WERI-Rb-1 (cell line): ENCODE measurements around the gene ITGAV.

Source experiments
- DNase-seq: peaks from one replicate; pipeline ENCODE4 v3.0.0-alpha.2; 2020
- H3K27ac ChIP-seq: fragments of 250-450 bp; sonication (Bioruptor Pico); 2 replicates; pipeline ENCODE4 v1.5.1; 2020; ENCODE audit warnings: mild to moderate bottlenecking, moderate library complexity
- H3K27me3 ChIP-seq: fragments of 250-450 bp; sonication (Bioruptor Pico); 2 replicates; pipeline ENCODE4 v1.5.1; 2021; ENCODE audit warnings: mild to moderate bottlenecking, low read depth, moderate library complexity; ENCODE audit not compliant: insufficient read depth, severe bottlenecking
- H3K36me3 ChIP-seq: fragments of 250-450 bp; sonication (Bioruptor Pico); 2 replicates; pipeline ENCODE4 v1.5.1; 2020; ENCODE audit warnings: mild to moderate bottlenecking, moderate library complexity
- H3K4me3 ChIP-seq: 2 replicates; pipeline ENCODE4 v1.5.1; 2011; ENCODE audit warnings: low read depth, mild to moderate bottlenecking, control low read depth, low read length
- H3K9me3 ChIP-seq: fragments of 250-450 bp; sonication (Bioruptor Pico); 2 replicates; pipeline ENCODE4 v1.5.1; 2021; ENCODE audit warnings: mild to moderate bottlenecking, moderate library complexity; ENCODE audit not compliant: severe bottlenecking
- CTCF ChIP-seq: IDR thresholded peaks from 2 replicates; pipeline ENCODE4 v1.5.1; 2011; ENCODE audit warnings: low read depth, mild to moderate bottlenecking, control low read depth, inconsistent platforms, low read length

The ITGAV gene

DNA sequence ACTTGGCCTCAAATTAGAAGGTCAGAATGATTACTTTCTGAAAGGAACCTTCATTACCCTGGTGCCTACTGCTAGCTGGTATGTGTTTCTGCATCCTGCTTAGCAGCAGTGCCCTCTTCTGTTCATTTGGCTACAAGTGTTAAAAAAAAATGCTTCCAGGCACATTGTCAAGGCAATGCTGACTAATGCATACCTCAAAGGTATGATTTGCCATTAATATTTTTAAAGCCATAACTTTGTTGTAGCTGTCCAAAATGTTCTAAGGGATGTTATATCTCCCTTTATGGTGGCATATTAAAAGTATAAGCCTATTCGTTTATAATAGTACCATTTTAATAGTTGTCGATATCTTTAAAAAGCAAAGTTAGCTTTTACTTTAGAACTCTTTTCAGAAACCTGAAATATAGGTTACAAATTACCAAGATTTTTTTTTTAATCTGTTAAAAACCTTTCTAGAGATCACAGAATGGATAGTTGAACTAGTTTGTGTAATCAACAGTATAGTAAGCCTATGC, 52.0 kb downstream of the ITGAV start:
- peaks cover 7% of the 10 kb centered on the region; the same call in 1 of the 2 replicates for H3K36me3 ChIP-seq
- no peaks in the 10 kb centered on the region for H3K27me3 ChIP-seq
- TF ChIP-seq CTCF = peak; percentile 69
- no peak overlapping the region for H3K27ac ChIP-seq
- H3K4me3 ChIP-seq = no peak overlapping the region
- no peaks in the 10 kb centered on the region for H3K9me3 ChIP-seq
- peak; percentile 32 for DNase-seq

DNA sequence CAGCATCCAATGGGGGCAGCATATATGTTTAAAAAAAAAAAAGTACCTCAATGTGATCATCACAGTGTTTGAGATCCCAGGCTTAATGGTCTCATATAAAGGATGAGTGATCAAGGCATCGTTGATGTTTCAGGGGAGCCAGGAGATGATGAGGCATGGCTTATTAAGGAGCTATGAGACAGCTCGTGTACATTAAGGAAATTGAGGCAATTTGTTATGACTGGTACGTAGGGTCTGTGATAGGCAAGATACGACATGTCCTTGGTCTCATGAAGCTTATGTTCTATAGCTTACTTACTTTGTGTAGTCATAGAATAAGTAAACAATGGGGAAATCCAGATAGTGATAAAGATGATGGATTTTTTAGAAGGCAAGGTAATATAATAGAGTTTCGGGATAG, 54.9 kb downstream of the ITGAV start:
- H3K4me3 ChIP-seq = no peak overlapping the region
- no peaks in the 10 kb centered on the region for H3K27me3 ChIP-seq
- H3K27ac ChIP-seq = no peak overlapping the region
- no peak for DNase-seq
- peaks cover 7% of the 10 kb centered on the region; the same call in 1 of the 2 replicates for H3K36me3 ChIP-seq
- H3K9me3 ChIP-seq = no peaks in the 10 kb centered on the region
- no peak for TF ChIP-seq CTCF

- H3K36me3 ChIP-seq = peaks cover 7% of the 10 kb centered on the region; the same call in 1 of the 2 replicates
- H3K27me3 ChIP-seq = no peaks in the 10 kb centered on the region
- no peak for DNase-seq
- no peak overlapping the region for H3K27ac ChIP-seq
- no peak overlapping the region for H3K4me3 ChIP-seq
- TF ChIP-seq CTCF = no peak
- no peaks in the 10 kb centered on the region for H3K9me3 ChIP-seq
Observed at GRCh38 chr2:186645999-186646398, 56.1 kb downstream of the ITGAV start.

DNA sequence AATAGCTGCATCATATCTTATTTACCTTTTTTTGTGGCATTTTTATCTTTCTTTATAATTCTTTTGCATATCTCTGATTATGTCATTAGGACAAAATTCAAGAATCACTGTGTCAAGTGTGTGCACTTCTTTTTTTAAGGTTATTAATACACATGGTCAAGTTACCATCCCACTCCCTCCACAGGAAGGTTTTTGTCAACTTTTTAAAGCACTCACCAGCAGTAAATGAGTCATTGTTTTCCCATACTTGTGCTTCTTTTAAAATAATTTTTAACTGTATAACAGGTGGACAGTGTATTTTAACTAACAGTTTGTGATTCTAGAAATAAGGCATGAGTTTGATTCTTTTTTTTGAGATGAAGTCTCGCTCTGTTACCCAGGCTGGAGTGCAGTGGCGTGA, 58.3 kb downstream of the ITGAV start:
- DNase-seq = no peak
- H3K27me3 ChIP-seq = no peaks in the 10 kb centered on the region
- no peak for TF ChIP-seq CTCF
- no peaks in the 10 kb centered on the region for H3K36me3 ChIP-seq
- no peak overlapping the region for H3K4me3 ChIP-seq
- no peak overlapping the region for H3K27ac ChIP-seq
- H3K9me3 ChIP-seq = no peaks in the 10 kb centered on the region

DNA sequence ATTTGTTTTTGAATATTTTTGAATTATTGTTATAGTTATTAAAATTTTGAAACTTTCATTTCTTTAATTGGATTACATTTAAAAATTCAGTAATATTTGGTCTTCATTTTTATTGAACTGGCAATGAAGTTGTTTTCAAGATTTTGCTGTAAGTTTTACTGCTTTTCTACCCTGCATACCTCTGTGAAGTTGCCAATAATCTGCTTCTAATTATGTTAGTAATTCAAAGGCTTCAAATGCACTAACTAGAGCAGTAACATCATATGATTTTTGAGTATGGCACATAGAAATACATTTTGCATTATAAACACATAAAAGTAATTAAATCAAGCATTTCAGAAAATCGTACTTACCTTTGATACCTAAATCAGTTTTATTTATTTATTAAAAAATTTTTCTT, 63.7 kb downstream of the ITGAV start:
- H3K27ac ChIP-seq = no peak overlapping the region
- H3K36me3 ChIP-seq = peaks cover 3% of the 10 kb centered on the region
- no peaks in the 10 kb centered on the region for H3K27me3 ChIP-seq
- no peak for TF ChIP-seq CTCF
- no peaks in the 10 kb centered on the region for H3K9me3 ChIP-seq
- no peak for DNase-seq
- H3K4me3 ChIP-seq = no peak overlapping the region

DNA sequence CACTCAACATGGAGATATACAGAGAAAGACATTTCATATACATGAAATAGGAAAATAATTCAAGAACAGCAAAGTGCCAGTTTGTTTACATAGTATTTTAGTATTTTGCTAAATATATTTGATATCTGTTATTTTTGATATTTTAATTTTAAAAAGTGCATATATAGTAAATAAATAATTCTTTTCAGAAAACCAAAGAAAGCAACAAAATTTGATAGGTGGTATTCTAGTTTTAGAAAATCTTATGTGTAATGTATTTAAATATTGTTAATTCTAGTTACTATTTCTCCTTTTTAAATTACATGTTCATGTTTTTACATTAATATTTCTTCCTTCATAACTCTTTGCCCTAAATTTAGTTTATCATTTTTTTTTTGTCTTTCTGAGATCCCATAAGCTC, 69.5 kb downstream of the ITGAV start:
- Histone ChIP-seq H3K4me3 (no peak overlapping the region), H3K27me3 (no peaks in the 10 kb centered on the region), H3K36me3 (peaks cover 6% of the 10 kb centered on the region), H3K9me3 (no peaks in the 10 kb centered on the region), H3K27ac (no peak overlapping the region)
- TF ChIP-seq CTCF = no peak
- DNase-seq = no peak
